ENCODE measurements around the gene EML4.
"Not testable (repeated sequence)": the region's sequence is repeated elsewhere in the genome, so short reads cannot be mapped to it uniquely, and the experiment has no call there.

DNA sequence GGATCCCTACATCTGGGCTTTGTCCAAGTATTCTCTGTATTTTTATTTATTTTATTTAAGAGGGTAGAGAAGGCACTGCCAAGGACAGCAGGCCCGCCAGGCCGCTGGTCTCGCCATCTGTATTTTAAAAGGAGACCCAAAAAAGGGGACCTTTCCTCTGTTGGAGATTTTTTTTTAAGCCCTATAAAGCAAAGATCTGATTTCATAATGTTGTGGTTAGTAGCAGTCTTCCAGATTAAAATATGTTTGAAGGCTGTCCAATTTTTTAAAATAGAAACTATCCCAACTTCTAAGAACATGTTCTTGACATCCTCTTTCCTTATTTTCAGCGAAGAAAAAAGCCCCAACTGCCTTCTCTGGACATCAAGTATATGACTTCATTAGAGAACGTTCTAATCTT, 102.1 kb downstream of the EML4 start:
- not testable (repeated sequence) for TF ChIP-seq POLR2AphosphoS5 (IDR thresholded peaks at IDR 0.05; ENCODE audit: borderline replicate concordance, low read depth, low read length); EZH2 (IDR thresholded peaks at IDR 0.05)

All from SK-N-MC (cell line).